ENCODE data around the gene DNPEP.
"Not testable (repeated sequence)": the region's sequence is repeated elsewhere in the genome, so short reads cannot be mapped to it uniquely, and the experiment has no call there.

Gene DNPEP

GRCh38 chr2:219419012-219419324 is 31.3 kb upstream of the DNPEP start:
- no peak for DNase-seq

GRCh38 chr2:219418155-219419011 is 30.7 kb upstream of the DNPEP start, which contains the start of gene DES:
Gene DES, plus strand, starts transcription at chr2:219418377. Its CDS starts 86 bp downstream, at chr2:219418463.
- no peak for DNase-seq

GRCh38 chr2:219417374-219417773 is 29.7 kb upstream of the DNPEP start:
- DNase-seq, result no peak

GRCh38 chr2:219416938-219417337 is 29.2 kb upstream of the DNPEP start:
- DNase-seq, result no peak

GRCh38 chr2:219416235-219416602 is 28.5 kb upstream of the DNPEP start:
- DNase-seq, result no peak

- no peak for DNase-seq
Measured at GRCh38 chr2:219415580-219416234, 28.0 kb upstream of the DNPEP start.

- DNase-seq, result no peak
Measured at GRCh38 chr2:219414857-219415256, 27.1 kb upstream of the DNPEP start.

- no peak for DNase-seq
Measured at GRCh38 chr2:219410390-219410789, 22.7 kb upstream of the DNPEP start.

GRCh38 chr2:219409619-219410018 is 21.9 kb upstream of the DNPEP start:
- no peak for DNase-seq

GRCh38 chr2:219408631-219409030 is 20.9 kb upstream of the DNPEP start:
- DNase-seq, result no peak

- no peak for DNase-seq
Measured at GRCh38 chr2:219408204-219408603, 20.5 kb upstream of the DNPEP start.

- DNase-seq, result not testable (repeated sequence)
Measured at GRCh38 chr2:219407343-219407742, 19.6 kb upstream of the DNPEP start.

GRCh38 chr2:219406861-219407230 is 19.1 kb upstream of the DNPEP start:
- no peak for DNase-seq

- DNase-seq, result no peak
Measured at GRCh38 chr2:219405958-219406860, 18.5 kb upstream of the DNPEP start.

- DNase-seq, result no peak
Measured at GRCh38 chr2:219405451-219405850, 17.7 kb upstream of the DNPEP start.

GRCh38 chr2:219404954-219405353 is 17.2 kb upstream of the DNPEP start:
- no peak for DNase-seq

GRCh38 chr2:219404291-219404910 is 16.7 kb upstream of the DNPEP start:
- DNase-seq, result no peak

- DNase-seq, result no peak
Measured at GRCh38 chr2:219403861-219404260, 16.1 kb upstream of the DNPEP start.

GRCh38 chr2:219402665-219403515 is 15.2 kb upstream of the DNPEP start:
- DNase-seq, result peak; percentile 64

- no peak for DNase-seq
Measured at GRCh38 chr2:219401606-219402005, 13.9 kb upstream of the DNPEP start.

GRCh38 chr2:219400562-219400961 is 12.8 kb upstream of the DNPEP start:
- no peak for DNase-seq

All from 8988T (cell line).